PC-9 (cell line): ENCODE measurements around the gene CUL1.

Source experiments
- EZH2 ChIP-seq: fragments of 200-600 bp; sonication (generic); IDR thresholded peaks from 2 replicates; pipeline ENCODE4 v1.8.0; 2017; ENCODE audit warnings: antibody characterized with exemption, low read depth
- TF ChIP-seq, protein P1 (sequence below): fragments of 200-600 bp; sonication (generic); conservative IDR thresholded peaks from 2 replicates; pipeline ENCODE4 v1.6.1; 2017; ENCODE audit warnings: mixed run types, antibody characterized with exemption, mild to moderate bottlenecking, moderate library complexity

DNA sequence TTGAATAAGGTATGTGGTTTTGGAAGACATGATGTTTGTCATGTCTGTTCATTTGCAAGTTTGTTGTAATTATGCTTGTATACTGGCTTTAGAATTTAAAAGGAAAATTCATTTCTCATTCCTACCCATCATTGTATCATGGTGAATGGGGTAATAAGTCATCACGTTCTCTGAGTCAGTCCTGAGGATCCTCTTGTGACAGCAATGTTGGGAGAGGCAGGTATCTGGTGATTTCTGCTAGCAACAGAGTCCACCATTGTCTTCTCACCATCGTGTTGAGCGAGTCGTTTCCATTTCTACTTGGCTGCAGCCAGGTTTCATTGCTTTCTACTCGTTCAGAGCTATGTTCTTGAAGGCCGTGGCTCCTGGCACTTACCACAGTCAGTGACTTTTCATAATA, 16.3 kb downstream of the CUL1 start:
- TF ChIP-seq, protein P1, sequence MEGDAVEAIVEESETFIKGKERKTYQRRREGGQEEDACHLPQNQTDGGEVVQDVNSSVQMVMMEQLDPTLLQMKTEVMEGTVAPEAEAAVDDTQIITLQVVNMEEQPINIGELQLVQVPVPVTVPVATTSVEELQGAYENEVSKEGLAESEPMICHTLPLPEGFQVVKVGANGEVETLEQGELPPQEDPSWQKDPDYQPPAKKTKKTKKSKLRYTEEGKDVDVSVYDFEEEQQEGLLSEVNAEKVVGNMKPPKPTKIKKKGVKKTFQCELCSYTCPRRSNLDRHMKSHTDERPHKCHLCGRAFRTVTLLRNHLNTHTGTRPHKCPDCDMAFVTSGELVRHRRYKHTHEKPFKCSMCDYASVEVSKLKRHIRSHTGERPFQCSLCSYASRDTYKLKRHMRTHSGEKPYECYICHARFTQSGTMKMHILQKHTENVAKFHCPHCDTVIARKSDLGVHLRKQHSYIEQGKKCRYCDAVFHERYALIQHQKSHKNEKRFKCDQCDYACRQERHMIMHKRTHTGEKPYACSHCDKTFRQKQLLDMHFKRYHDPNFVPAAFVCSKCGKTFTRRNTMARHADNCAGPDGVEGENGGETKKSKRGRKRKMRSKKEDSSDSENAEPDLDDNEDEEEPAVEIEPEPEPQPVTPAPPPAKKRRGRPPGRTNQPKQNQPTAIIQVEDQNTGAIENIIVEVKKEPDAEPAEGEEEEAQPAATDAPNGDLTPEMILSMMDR: no peak
- TF ChIP-seq EZH2: no peak
